HCT116 (cell line): ENCODE results near the gene COL7A1. TPM values are rescaled to one million over a fixed set of nuclear protein-coding genes. Genes with fewer than 3 reads are reported as not detected.

Experiments used
- ATAC-seq: fragments of 200-7000 bp; cut with Tn5 transposase; 2 replicates; pipeline ENCODE4 v1.9.1; 2020; ENCODE audit warnings: mild to moderate bottlenecking, moderate library complexity
- BruUV-seq: library from RNA; stranded (reverse); fragments of 400-500 nt; replicated peaks from 2 replicates; lab custom pipeline; 2021; lab: Mats Ljungman, UMichigan
- CTCF ChIA-PET: fragments of 300-600 bp; sonication (Branson Sonifier 250); formaldehyde crosslinking; loops from one replicate; lab custom pipeline; 2021; ENCODE audit warnings: antibody characterized with exemption; lab: Charles Lee
- POLR2A ChIA-PET: fragments of 300-600, 350-600 bp; sonication (Branson Sonifier 250); formaldehyde crosslinking; loops from one replicate; lab custom pipeline; 2021; ENCODE audit warnings: antibody characterized with exemption; lab: Charles Lee
- RAD21 ChIA-PET, 2 experiments: fragments of 300-600 bp; sonication (Branson Sonifier 250); formaldehyde crosslinking; loops; one replicate each; lab custom pipeline; 2023; ENCODE audit warnings: low total read pairs in 2 of 2; ENCODE audit not compliant: uncharacterized antibody in 2 of 2, unreplicated experiment in 2 of 2, low non-redundant PET in 1 of 2; lab: Charles Lee
- DNase-seq: peaks from one replicate; pipeline ENCODE4 v3.0.0-alpha.2; 2010; ENCODE audit warnings: low read depth, low spot score
- H2AFZ ChIP-seq: fragments of 200-600 bp; shearing (Covaris generic), sonication (generic); 2 replicates; pipeline ENCODE4 v1.6.1; 2017; ENCODE audit warnings: low read depth, mixed run types, mixed read lengths, antibody characterized with exemption, low read length; ENCODE audit not compliant: poor library complexity, severe bottlenecking
- H3K27ac ChIP-seq: 2 replicates; pipeline ENCODE4 v1.5.1; 2012; ENCODE audit warnings: low read depth, low read length
- H3K27me3 ChIP-seq: fragments of 200-600 bp; sonication (generic); 2 replicates; pipeline ENCODE4 v1.6.1; 2016; ENCODE audit warnings: mixed run types, low read length, mixed read lengths; ENCODE audit not compliant: insufficient read depth
- H3K36me3 ChIP-seq, 2 experiments: fragments of 200-500 bp in 1 of 2; fragments of 200-600 bp in 1 of 2; sonication (Bioruptor generic) in 1 of 2; sonication (generic) in 1 of 2; 2 replicates each; pipeline versions ENCODE4 v1.5.1 to v1.6.1; 2014 to 2016; ENCODE audit warnings: low read length in 2 of 2, inconsistent platforms in 1 of 2, mixed read lengths in 1 of 2, mixed run types in 1 of 2; ENCODE audit not compliant: insufficient read depth in 2 of 2, control insufficient read depth in 1 of 2
- H3K4me1 ChIP-seq, 2 experiments: fragments of 200-600 bp in 1 of 2; sonication (generic) in 1 of 2; 2 replicates each; pipeline versions ENCODE4 v1.5.1 to v1.6.1; 2012 to 2017; ENCODE audit warnings: low read length in 2 of 2, inconsistent platforms in 1 of 2, mild to moderate bottlenecking in 1 of 2, mixed read lengths in 1 of 2, mixed run types in 1 of 2, moderate library complexity in 1 of 2; ENCODE audit not compliant: insufficient read depth in 2 of 2, control insufficient read depth in 1 of 2
- H3K4me2 ChIP-seq: fragments of 200-600 bp; sonication (generic); 2 replicates; pipeline ENCODE4 v1.6.1; 2017; ENCODE audit warnings: mixed run types, low read length, mixed read lengths
- H3K4me3 ChIP-seq, 2 experiments: fragments of 200-600 bp in 1 of 2; sonication (generic) in 1 of 2; replicated peaks in 1 of 2; 2 replicates each; pipeline ENCODE4 v1.5.1; 2011 to 2016; ENCODE audit warnings: low read length in 2 of 2, control low read depth in 1 of 2, low read depth in 1 of 2, mild to moderate bottlenecking in 1 of 2, mixed read lengths in 1 of 2, mixed run types in 1 of 2
- H3K79me2 ChIP-seq: fragments of 200-600 bp; sonication (generic); 2 replicates; pipeline ENCODE4 v1.6.1; 2017; ENCODE audit warnings: mild to moderate bottlenecking, mixed run types, low read length, moderate library complexity, mixed read lengths; ENCODE audit not compliant: insufficient read depth
- H3K9ac ChIP-seq: fragments of 200-600 bp; sonication (generic); 2 replicates; pipeline ENCODE4 v1.6.1; 2016; ENCODE audit warnings: low read length, mixed read lengths
- H3K9me2 ChIP-seq: fragments of 200-600 bp; sonication (generic), shearing (Covaris generic); 2 replicates; pipeline ENCODE4 v1.6.1; 2017; ENCODE audit warnings: mixed run types, mild to moderate bottlenecking, moderate library complexity; ENCODE audit not compliant: insufficient read depth
- H3K9me3 ChIP-seq, 2 experiments: fragments of 200-500 bp in 1 of 2; fragments of 200-600 bp in 1 of 2; sonication (Bioruptor generic) in 1 of 2; sonication (generic) in 1 of 2; 2 replicates each; pipeline ENCODE4 v1.6.1; 2014 to 2017; ENCODE audit warnings: low read length in 2 of 2, mixed read lengths in 2 of 2, inconsistent platforms in 1 of 2, low read depth in 1 of 2, mild to moderate bottlenecking in 1 of 2, mixed run types in 1 of 2, moderate library complexity in 1 of 2; ENCODE audit not compliant: control insufficient read depth in 1 of 2, insufficient read depth in 1 of 2
- H4K20me1 ChIP-seq: fragments of 200-600 bp; sonication (generic), shearing (Covaris generic); 2 replicates; pipeline ENCODE4 v1.6.1; 2017; ENCODE audit warnings: mixed run types, mild to moderate bottlenecking, moderate library complexity; ENCODE audit not compliant: insufficient read depth
- CEBPB ChIP-seq: IDR thresholded peaks from 2 replicates; pipeline ENCODE4 v1.6.1; 2012; ENCODE audit warnings: low read depth
- SP1 ChIP-seq: IDR thresholded peaks from 2 replicates; pipeline ENCODE4 v1.6.1; 2012; ENCODE audit warnings: low read depth
- TCF7L2 ChIP-seq: IDR thresholded peaks from 2 replicates; pipeline ENCODE4 v1.7.0; 2011; ENCODE audit warnings: borderline replicate concordance, inconsistent platforms; ENCODE audit not compliant: insufficient read depth, insufficient read length; ENCODE audit errors: extremely low read depth
- ZNF274 ChIP-seq: fragments of 200-500 bp; sonication (Bioruptor generic); IDR thresholded peaks from 2 replicates; pipeline ENCODE4 v1.6.1; 2014; ENCODE audit warnings: mild to moderate bottlenecking, low read depth, low read length, inconsistent platforms
- intact Hi-C: fragments of 100-400 bp; cut with micrococcal nuclease; formaldehyde crosslinking; loops from 2 replicates; pipeline ENCODE4 v1.10.0; 2022
- total RNA-seq: library from RNA; stranded (reverse); gene quantifications from one replicate; pipeline ENCODE4 v1.2.1, GENCODE V29; 2021; ENCODE audit not compliant: unreplicated experiment
- TF ChIP-seq, protein P1 (sequence below), 3 experiments: fragments of 200-600 bp in 1 of 3; sonication (generic) in 1 of 3; IDR thresholded peaks in 2 of 3; conservative IDR thresholded peaks in 1 of 3; 2 replicates each; pipeline ENCODE4 v1.5.1; 2012 to 2017; ENCODE audit warnings: low read depth in 2 of 3, low read length in 2 of 3, antibody characterized with exemption in 1 of 3, borderline replicate concordance in 1 of 3, control low read depth in 1 of 3, mild to moderate bottlenecking in 1 of 3, mixed read lengths in 1 of 3, mixed run types in 1 of 3, moderate library complexity in 1 of 3; ENCODE audit not compliant: insufficient read depth in 1 of 3

Gene COL7A1
- total RNA-seq, 1 experiment from 2014 or later, result 11.4 TPM

DNA sequence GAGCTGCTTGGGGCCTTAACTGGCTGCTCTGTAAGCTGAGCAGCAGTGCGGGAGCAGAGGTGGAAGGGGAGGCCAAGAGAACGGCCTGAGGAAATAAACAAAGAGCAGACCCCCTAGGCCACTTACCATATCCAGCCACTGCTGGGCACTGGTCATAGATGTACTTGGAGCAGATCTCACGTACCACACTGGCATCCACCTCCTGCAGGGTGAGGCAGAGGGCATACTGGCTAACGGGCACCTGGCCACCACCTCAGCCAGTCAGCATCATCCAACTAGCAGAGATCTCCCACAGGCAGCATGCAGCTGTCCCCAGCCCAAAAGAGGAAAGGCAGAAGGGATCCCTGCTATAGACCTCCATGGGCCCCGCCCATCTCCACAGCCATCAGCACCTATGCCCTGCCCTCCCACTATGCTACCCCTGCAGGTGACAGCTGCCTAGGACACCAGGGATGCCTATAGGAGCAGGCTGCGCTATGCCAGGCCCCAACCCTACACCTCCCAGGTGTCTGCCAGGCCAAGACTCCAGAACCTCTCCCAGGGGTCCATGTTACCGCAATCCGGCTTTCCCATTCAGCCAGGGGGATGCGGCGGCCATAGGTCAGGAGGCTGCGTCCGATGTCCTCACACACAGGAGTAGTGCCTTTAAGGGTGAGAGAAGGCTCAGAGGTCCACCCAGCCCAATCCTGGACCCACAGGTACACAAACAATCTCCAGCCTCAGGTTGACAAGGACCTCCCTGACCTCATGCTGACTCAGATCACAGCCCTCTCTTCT, 4.6 kb upstream of the COL7A1 start:
- Histone ChIP-seq H3K27me3 (no peaks in the 10 kb centered on the region), H2AFZ (no peak overlapping the region), H3K4me3 (no peak overlapping the region), H3K9me2 (no peaks in the 10 kb centered on the region), H3K27ac (no peak overlapping the region), H3K36me3 (peaks cover 32 to 59% of the 10 kb centered on the region in 2 experiments), H3K9ac (no peak overlapping the region), H3K4me1 (peaks cover 11 to 21% of the 10 kb centered on the region in 2 experiments), H3K79me2 (no peaks in the 10 kb centered on the region), H4K20me1 (no peaks in the 10 kb centered on the region), H3K9me3 (no peaks in the 10 kb centered on the region), H3K4me2 (no peak overlapping the region)
- intact Hi-C loops, result no loop called here
- CTCF ChIA-PET, result no interaction called here
- no TSS peak for BruUV-seq
- TF ChIP-seq ZNF274, result no peak
- no peak for TF ChIP-seq CEBPB
- POLR2A ChIA-PET, result no interaction called here
- DNase-seq (no peak), ATAC-seq (no peak)
- RAD21 ChIA-PET, result no interaction called here

DNA sequence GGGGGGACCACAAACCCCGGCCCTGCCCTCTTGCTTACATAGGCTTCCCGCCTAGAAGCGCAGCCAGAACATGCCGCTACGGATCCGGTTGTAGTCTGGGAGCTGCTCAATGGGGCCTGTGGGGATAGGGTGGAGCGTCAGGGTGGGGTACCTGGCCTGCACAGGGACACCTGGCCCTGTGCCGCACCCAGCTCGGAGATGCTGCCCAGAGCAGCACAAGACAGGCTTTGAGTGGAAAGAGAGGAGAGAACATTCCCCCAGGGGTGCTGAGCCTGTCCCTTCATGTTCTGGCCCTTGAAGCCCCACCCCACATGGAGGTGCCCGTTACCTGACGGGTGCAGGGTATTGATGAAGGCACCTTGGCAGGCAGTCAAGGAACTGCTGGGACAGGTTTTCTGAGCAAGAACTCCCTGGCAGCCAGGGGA, 4.0 kb upstream of the COL7A1 start:
- ChIA-PET CTCF (no interaction called here), RAD21 (no interaction called here), POLR2A (no interaction called here)
- H3K4me1 ChIP-seq, result peaks cover 11 to 21% of the 10 kb centered on the region in 2 experiments
- DNase-seq, result no peak
- no peak overlapping the region for H3K27ac ChIP-seq
- intact Hi-C loops, result no loop called here
- H3K27me3 ChIP-seq, result no peaks in the 10 kb centered on the region
- TF ChIP-seq, protein P1, sequence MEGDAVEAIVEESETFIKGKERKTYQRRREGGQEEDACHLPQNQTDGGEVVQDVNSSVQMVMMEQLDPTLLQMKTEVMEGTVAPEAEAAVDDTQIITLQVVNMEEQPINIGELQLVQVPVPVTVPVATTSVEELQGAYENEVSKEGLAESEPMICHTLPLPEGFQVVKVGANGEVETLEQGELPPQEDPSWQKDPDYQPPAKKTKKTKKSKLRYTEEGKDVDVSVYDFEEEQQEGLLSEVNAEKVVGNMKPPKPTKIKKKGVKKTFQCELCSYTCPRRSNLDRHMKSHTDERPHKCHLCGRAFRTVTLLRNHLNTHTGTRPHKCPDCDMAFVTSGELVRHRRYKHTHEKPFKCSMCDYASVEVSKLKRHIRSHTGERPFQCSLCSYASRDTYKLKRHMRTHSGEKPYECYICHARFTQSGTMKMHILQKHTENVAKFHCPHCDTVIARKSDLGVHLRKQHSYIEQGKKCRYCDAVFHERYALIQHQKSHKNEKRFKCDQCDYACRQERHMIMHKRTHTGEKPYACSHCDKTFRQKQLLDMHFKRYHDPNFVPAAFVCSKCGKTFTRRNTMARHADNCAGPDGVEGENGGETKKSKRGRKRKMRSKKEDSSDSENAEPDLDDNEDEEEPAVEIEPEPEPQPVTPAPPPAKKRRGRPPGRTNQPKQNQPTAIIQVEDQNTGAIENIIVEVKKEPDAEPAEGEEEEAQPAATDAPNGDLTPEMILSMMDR (IDR thresholded peaks at IDR 0.05 in 2 of 3, conservative IDR thresholded peaks at IDR 0.05 in 1 of 3; ENCODE audit: borderline replicate concordance in 1 of 3, insufficient read depth in 1 of 3, low read depth in 2 of 3, low read length in 2 of 3), result no peak
- TF ChIP-seq SP1 (no peak), TCF7L2 (no peak)
- H3K9ac ChIP-seq, result no peak overlapping the region
- no peak overlapping the region for H3K4me3 ChIP-seq
- no peak for ATAC-seq
- H4K20me1 ChIP-seq, result no peaks in the 10 kb centered on the region
- H3K79me2 ChIP-seq, result no peaks in the 10 kb centered on the region
- H3K36me3 ChIP-seq, result peaks cover 28 to 53% of the 10 kb centered on the region in 2 experiments
- no TSS peak for BruUV-seq
- no peaks in the 10 kb centered on the region for H3K9me2 ChIP-seq
- no peak overlapping the region for H2AFZ ChIP-seq
- H3K4me2 ChIP-seq, result no peak overlapping the region
- H3K9me3 ChIP-seq, result no peaks in the 10 kb centered on the region
